ENCODE results near the gene RHOF.

The RHOF gene

GRCh38 chr12:121803861-121804416 is 10.5 kb upstream of the RHOF start, which contains the start of gene SETD1B:
Gene SETD1B, plus strand, starts transcription at chr12:121804009. Its CDS starts 729 bp downstream, at chr12:121804738.
- DNase-seq, result peak; percentile 78

GRCh38 chr12:121802843-121803698 is 9.6 kb upstream of the RHOF start:
- peak; percentile 98 for DNase-seq

- no peak for DNase-seq
Measured at GRCh38 chr12:121802485-121802842, 9.0 kb upstream of the RHOF start.

GRCh38 chr12:121801595-121802484 is 8.4 kb upstream of the RHOF start:
- peak; percentile 30 for DNase-seq

- DNase-seq, result peak; percentile 83
Measured at GRCh38 chr12:121800694-121801594, 7.5 kb upstream of the RHOF start.

GRCh38 chr12:121799842-121800693 is 6.6 kb upstream of the RHOF start:
- peak; percentile 94 for DNase-seq

GRCh38 chr12:121799156-121799841 is 5.8 kb upstream of the RHOF start:
- DNase-seq, result peak; percentile 78

GRCh38 chr12:121798787-121799155 is 5.3 kb upstream of the RHOF start:
- no peak for DNase-seq

GRCh38 chr12:121797937-121798786 is 4.7 kb upstream of the RHOF start:
- no peak for DNase-seq

DNA sequence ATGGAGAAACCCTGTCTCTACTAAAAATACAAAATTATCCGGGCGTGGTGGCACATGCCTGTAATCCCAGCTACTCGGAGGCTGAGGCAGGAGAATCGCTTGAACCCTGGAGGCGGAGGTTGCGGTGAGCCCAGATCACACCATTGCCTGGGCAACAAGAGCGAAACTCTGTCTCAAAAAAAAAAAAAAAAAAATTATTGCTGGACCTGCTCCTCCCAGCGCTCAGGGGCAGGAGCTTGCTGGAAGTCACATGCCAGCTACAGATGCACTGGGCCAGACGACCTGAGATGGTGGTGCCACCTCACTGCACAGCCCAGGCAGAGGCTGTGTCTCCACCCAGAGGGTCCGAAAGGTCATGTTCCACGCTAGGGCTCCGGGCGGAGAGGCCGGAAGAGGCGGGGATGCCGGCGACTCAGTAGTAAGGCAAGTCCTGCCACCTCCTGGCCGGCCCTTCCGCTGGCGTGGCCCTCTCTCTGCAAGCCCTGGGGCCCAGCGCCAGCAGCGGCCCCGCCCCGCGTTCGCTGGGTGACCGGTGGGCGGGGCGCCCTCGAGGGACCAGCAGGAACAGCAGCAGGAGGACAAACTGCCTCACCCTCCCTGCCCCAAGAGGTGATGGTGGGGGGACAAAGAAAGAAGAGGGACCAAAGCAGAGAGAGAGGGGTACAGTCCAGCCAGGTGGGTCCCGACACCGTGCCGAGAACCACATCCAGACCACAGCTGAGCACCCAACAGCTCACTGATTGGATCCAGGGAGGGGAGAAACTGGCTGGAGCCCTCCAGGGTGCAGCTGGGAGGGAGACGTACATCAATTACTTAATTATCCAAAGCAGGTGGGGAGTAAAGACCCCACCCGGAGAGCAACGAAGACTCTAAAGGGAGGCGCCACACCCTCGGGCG is 3.6 kb upstream of the RHOF start:
- DNase-seq, result peak; percentile 93

- DNase-seq, result peak; percentile 67
Measured at GRCh38 chr12:121795034-121795968, 1.8 kb upstream of the RHOF start.

- DNase-seq, result no peak
Measured at GRCh38 chr12:121794534-121795033, 1.1 kb upstream of the RHOF start.

DNA sequence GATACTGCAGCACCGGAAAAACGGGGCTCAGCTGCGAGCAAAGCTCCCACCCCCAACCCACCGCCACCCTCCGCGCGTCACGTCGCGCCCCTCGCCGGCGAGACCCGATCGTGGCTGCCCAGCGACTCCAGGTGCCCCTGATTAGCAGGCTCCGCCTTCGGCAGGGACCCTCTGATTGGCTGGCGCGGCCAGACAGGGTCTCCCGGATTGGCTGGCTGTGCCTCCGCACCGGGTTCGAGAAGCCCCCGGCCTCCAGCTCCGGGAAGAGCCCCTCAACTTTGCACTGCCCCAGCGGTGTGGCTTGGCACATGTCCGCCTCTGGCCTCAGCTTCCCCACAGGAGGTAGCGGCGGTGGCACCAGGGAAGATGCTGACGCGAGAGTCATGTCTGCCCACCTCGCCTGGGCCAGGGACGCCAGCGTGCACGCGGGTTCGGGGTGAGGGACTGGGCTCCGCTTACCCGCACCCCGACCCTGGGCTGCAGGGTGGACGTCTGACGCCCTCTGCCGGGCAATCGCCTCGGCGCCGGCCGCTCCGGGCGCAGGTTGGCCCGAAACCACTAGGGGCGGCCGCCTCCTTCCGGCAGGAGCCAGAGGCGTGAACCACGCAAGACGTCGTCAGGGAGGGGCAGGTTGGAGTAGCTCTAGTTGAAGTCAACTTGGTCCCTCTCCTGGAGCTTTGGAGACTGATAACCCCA is 498 bp upstream of the RHOF start:
- DNase-seq, result peak; percentile 93

DNA sequence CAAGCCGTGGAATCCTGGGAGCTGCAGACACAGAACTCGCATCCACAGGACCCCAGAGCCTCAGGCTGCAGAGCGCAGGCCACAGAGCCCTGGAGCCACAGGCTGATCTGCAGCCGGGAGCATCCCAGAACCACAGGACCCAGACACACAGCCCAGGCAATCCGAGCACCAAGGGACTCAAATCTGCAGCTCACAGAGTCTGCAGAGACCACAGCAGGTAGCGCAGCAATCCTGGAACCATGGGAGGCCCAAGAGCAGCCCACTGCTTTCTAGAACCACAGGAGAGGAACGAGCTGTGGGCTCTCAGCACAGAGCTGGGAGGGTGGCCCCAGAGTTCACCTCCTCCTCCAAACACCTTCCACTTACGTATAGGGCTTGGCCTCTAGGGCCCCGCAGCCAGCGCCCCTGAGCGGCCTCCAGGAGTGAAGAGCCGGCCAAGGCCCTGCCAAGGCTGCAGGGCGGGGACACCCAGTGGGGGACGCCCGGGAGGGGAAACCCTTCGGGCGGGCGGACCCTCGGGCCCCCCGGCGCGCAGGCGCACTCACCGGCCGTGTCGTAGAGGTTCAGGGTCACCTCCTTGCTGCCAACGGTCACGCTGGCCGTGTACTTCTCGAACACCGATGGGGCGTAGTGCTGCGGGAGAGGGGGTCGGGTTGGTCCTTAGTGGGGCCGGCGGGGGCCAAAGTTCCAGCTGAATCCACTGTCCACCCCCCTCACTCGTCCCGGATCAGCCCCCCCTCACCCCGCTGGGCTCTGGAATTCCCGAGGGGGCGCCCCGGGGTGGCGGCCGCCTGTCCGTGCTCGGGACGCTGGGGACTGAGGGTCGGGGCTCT is 665 bp downstream of the RHOF start:
- no peak for DNase-seq

- DNase-seq, result no peak
Measured at GRCh38 chr12:121791671-121792551, 1.6 kb downstream of the RHOF start.
